ENCODE results near the gene ETS2. TPM values are rescaled to one million over a fixed set of nuclear protein-coding genes. Genes with fewer than 3 reads are reported as not detected.

ETS2 gene
- polyA plus RNA-seq, 3 donors, result 54.2 to 150 (median 59.5) TPM

DNA sequence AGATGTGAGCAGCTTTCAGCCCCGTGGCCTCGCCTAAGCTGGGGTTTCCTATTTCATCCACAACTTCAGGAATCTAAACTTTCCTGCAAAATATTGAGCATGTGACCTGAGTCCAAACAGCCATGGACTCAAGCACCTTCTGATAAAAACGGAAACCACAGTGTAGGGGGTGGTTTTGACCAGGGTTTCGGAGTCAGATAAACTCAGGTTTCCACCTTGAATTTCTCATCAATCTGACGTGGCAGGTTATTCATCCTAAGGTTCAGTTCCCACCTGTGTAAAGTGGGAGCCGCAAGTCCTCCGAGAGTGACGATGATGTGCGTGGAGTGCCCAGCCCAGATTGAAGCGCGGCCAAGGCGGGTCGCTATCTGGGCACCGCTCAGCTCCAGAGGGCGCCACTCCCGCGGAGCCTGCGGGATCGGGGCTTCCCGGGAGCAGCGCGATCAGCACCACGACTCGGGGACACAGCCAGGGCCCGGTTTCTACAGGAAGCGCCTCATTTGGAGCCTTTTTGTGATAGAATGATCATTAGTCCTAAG, 871 bp upstream of the ETS2 start:
- Histone ChIP-seq H3K27me3 (ENCODE audit: control insufficient read depth in 2 of 2, insufficient read depth in 2 of 2, low read length in 2 of 2) (no peaks in the 10 kb centered on the region), H3K36me3 (replicated peaks in 1 of 2; ENCODE audit: control insufficient read depth in 1 of 2, insufficient read depth in 2 of 2, low read length in 2 of 2) (peaks cover 0 to 4% of the 10 kb centered on the region in 2 donors), H3K9ac (ENCODE audit: insufficient read depth, low read length, poor library complexity, severe bottlenecking) (peak overlapping the region; percentile 98), H3K4me3 (replicated peaks in 1 of 3; ENCODE audit: low read depth in 2 of 3, low read length in 3 of 3) (peak overlapping the region; percentile 11 to 95 (median 85)), H3K27ac (ENCODE audit: low read depth in 1 of 2, low read length in 2 of 2) (peak overlapping the region; percentile 89 to 90), H3K79me2 (ENCODE audit: insufficient read depth, low read length) (peaks cover 42% of the 10 kb centered on the region), H2AFZ (ENCODE audit: insufficient read depth, low read depth, low read length, poor library complexity, severe bottlenecking) (peak overlapping the region; percentile 72), H3K4me1 (ENCODE audit: control insufficient read depth in 1 of 2, insufficient read depth in 2 of 2, low read length in 2 of 2) (peaks cover 41 to 42% of the 10 kb centered on the region in 2 donors), H3K9me3 (replicated peaks in 1 of 2; ENCODE audit: control insufficient read depth in 1 of 2, insufficient read depth in 1 of 2, low read length in 2 of 2) (no peaks in the 10 kb centered on the region), H3K4me2 (replicated peaks; ENCODE audit: extremely low read depth, low read length, poor library complexity, severe bottlenecking) (peak overlapping the region; percentile 83), H4K20me1 (ENCODE audit: insufficient read depth, low read length) (peaks cover 36% of the 10 kb centered on the region)
- H3K36me3 Mint-ChIP-seq, result peaks cover 14 to 19% of the 10 kb centered on the region in 2 donors
- intact Hi-C loops (cut with micrococcal nuclease), result loop anchor here (1.0 to 5.0 kb wide), 5 partner anchors 26 to 292 kb away; no protein-coding TSS in a partner anchor
- TF ChIP-seq, protein P1, sequence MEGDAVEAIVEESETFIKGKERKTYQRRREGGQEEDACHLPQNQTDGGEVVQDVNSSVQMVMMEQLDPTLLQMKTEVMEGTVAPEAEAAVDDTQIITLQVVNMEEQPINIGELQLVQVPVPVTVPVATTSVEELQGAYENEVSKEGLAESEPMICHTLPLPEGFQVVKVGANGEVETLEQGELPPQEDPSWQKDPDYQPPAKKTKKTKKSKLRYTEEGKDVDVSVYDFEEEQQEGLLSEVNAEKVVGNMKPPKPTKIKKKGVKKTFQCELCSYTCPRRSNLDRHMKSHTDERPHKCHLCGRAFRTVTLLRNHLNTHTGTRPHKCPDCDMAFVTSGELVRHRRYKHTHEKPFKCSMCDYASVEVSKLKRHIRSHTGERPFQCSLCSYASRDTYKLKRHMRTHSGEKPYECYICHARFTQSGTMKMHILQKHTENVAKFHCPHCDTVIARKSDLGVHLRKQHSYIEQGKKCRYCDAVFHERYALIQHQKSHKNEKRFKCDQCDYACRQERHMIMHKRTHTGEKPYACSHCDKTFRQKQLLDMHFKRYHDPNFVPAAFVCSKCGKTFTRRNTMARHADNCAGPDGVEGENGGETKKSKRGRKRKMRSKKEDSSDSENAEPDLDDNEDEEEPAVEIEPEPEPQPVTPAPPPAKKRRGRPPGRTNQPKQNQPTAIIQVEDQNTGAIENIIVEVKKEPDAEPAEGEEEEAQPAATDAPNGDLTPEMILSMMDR (IDR thresholded peaks at IDR 0.05), result peak; percentile 53
- peaks cover 1 to 2% (median 2%) of the 10 kb centered on the region in 3 donors for H3K27me3 Mint-ChIP-seq (ENCODE audit: low read depth in 3 of 3)
- peaks cover 32% of the 10 kb centered on the region for H3K4me1 Mint-ChIP-seq
- H3K27ac Mint-ChIP-seq, result peak overlapping the region; percentile 75 to 97 (median 91)
- peaks cover 0 to 2% (median 0%) of the 10 kb centered on the region in 7 donors for H3K9me3 Mint-ChIP-seq
- H3K4me3 Mint-ChIP-seq, result peak overlapping the region; percentile 79 to 91
- peak; percentile 30 to 76 (median 52) for DNase-seq
- 0% methylated on average over 23 of the region's 26 CpGs for WGBS (ENCODE audit: insufficient coverage)

DNA sequence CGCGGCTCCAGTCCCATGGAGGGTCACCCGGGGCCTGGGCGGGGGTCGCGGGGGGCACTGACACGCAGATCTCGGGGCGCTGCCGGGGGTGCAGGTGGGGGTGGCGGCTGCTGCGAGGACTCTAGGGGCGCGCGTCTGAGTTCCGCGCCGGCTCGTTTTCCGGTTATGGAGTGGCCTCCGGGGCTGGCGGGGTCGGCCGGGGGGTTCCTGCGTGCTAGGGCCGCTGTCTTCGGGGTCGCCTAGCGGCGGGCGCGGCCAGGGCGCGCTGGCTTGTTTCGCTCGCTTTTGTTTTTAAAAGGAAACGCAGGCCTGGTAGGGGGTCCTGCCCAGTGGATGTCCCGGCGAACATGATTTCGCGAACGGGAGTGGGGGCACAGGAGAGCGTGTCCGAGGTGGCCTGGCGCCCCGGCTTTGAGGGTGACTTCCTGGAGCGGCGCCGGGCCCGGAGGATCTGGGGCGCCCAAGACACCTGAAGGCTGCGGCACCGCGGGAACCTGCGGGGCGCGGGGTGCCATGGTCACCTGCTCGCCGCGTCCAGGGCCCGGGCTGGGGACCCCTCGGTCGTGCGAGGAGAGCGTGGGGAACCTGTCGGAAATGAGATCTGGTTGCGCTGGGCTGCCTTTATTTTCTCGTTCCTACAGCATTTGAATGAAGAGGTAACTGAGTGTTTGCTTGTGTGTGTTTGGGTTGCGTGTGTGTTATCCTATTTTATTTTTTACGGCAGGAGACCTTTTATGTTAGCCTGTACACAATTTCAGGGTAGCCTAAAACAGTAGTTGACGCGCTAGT, 618 bp downstream of the ETS2 start:
- intact Hi-C loops (cut with micrococcal nuclease), result loop anchor here in 1 of 2 donors (5.0 kb wide), 3 partner anchors 54 to 291 kb away; no protein-coding TSS in a partner anchor
- H3K4me1 ChIP-seq (ENCODE audit: control insufficient read depth in 1 of 2, insufficient read depth in 2 of 2, low read length in 2 of 2), result peaks cover 56 to 57% of the 10 kb centered on the region in 2 donors

More for the DNA sequence above, 618 bp downstream of the ETS2 start:
- Histone ChIP-seq H3K27ac (ENCODE audit: low read depth in 1 of 2, low read length in 2 of 2) (peak overlapping the region; percentile 89 to 90), H4K20me1 (ENCODE audit: insufficient read depth, low read length) (peaks cover 48% of the 10 kb centered on the region), H3K79me2 (ENCODE audit: insufficient read depth, low read length) (peaks cover 52% of the 10 kb centered on the region), H3K9ac (ENCODE audit: insufficient read depth, low read length, poor library complexity, severe bottlenecking) (peak overlapping the region; percentile 98), H3K4me3 (replicated peaks in 1 of 3; ENCODE audit: low read depth in 2 of 3, low read length in 3 of 3) (peak overlapping the region; percentile 65 to 95 (median 85)), H3K4me2 (replicated peaks; ENCODE audit: extremely low read depth, low read length, poor library complexity, severe bottlenecking) (peak overlapping the region; percentile 83), H3K9me3 (replicated peaks in 1 of 2; ENCODE audit: control insufficient read depth in 1 of 2, insufficient read depth in 1 of 2, low read length in 2 of 2) (no peaks in the 10 kb centered on the region), H3K27me3 (ENCODE audit: control insufficient read depth in 2 of 2, insufficient read depth in 2 of 2, low read length in 2 of 2) (no peaks in the 10 kb centered on the region), H3K36me3 (replicated peaks in 1 of 2; ENCODE audit: control insufficient read depth in 1 of 2, insufficient read depth in 2 of 2, low read length in 2 of 2) (peaks cover 6 to 11% of the 10 kb centered on the region in 2 donors), H2AFZ (ENCODE audit: insufficient read depth, low read depth, low read length, poor library complexity, severe bottlenecking) (no peak overlapping the region)
- DNase-seq, result no peak
- TF ChIP-seq, protein P1 (IDR thresholded peaks at IDR 0.05), result no peak
- under 1% methylated on average over 68 of the region's 72 CpGs for WGBS (ENCODE audit: insufficient coverage)
- Mint-ChIP-seq H3K9me3 (no peaks in the 10 kb centered on the region), H3K36me3 (peaks cover 24 to 32% of the 10 kb centered on the region in 2 donors), H3K27ac (peak overlapping the region; percentile 86 to 95 (median 94)), H3K4me3 (peak overlapping the region; percentile 89 to 95), H3K27me3 (ENCODE audit: low read depth in 3 of 3) (peaks cover 1 to 2% (median 2%) of the 10 kb centered on the region in 3 donors), H3K4me1 (peaks cover 46% of the 10 kb centered on the region)
